Measurements from ENCODE around the gene MAML2. TPM values are rescaled to one million over a fixed set of nuclear protein-coding genes. Genes with fewer than 3 reads are reported as not detected.

The MAML2 gene
- total RNA-seq, 1 experiment from 2014 or later: 0.11 TPM

GRCh38 chr11:96228910-96229309, 114.1 kb downstream of the MAML2 start:
- Histone ChIP-seq H2AFZ (ENCODE audit: low read length) (no peak overlapping the region), H3K4me2 (ENCODE audit: low read depth, low read length, poor library complexity, severe bottlenecking) (no peak overlapping the region), H3K9me3 (ENCODE audit: low read length) (no peaks in the 10 kb centered on the region), H3K27me3 (ENCODE audit: low read length) (no peaks in the 10 kb centered on the region), H3K27ac (ENCODE audit: low read length) (no peak overlapping the region), H4K20me1 (ENCODE audit: insufficient read depth, low read depth, low read length) (no peaks in the 10 kb centered on the region), H3K4me3 (ENCODE audit: low read length) (no peak overlapping the region), H3K9ac (ENCODE audit: low read length) (no peak overlapping the region), H3K4me1 (ENCODE audit: low read length) (no peaks in the 10 kb centered on the region), H3K9me2 (replicated peaks; ENCODE audit: insufficient read depth, low read length) (no peaks in the 10 kb centered on the region), H3K79me2 (ENCODE audit: low read length) (no peaks in the 10 kb centered on the region), H3K36me3 (ENCODE audit: insufficient read depth, low read length) (no peaks in the 10 kb centered on the region)
- no peak for DNase-seq

GRCh38 chr11:96228473-96228891, 114.5 kb downstream of the MAML2 start:
- Histone ChIP-seq H3K36me3 (ENCODE audit: insufficient read depth, low read length) (no peaks in the 10 kb centered on the region), H4K20me1 (ENCODE audit: insufficient read depth, low read depth, low read length) (no peaks in the 10 kb centered on the region), H3K4me1 (ENCODE audit: low read length) (no peaks in the 10 kb centered on the region), H3K27ac (ENCODE audit: low read length) (no peak overlapping the region), H3K27me3 (ENCODE audit: low read length) (no peaks in the 10 kb centered on the region), H3K4me2 (ENCODE audit: low read depth, low read length, poor library complexity, severe bottlenecking) (no peak overlapping the region), H3K9ac (ENCODE audit: low read length) (no peak overlapping the region), H2AFZ (ENCODE audit: low read length) (no peak overlapping the region), H3K79me2 (ENCODE audit: low read length) (no peaks in the 10 kb centered on the region), H3K9me3 (ENCODE audit: low read length) (no peaks in the 10 kb centered on the region), H3K9me2 (replicated peaks; ENCODE audit: insufficient read depth, low read length) (no peaks in the 10 kb centered on the region), H3K4me3 (ENCODE audit: low read length) (no peak overlapping the region)
- DNase-seq: no peak

GRCh38 chr11:96227244-96227643, 115.8 kb downstream of the MAML2 start:
- H3K79me2 ChIP-seq (ENCODE audit: low read length): no peaks in the 10 kb centered on the region
- H3K4me3 ChIP-seq (ENCODE audit: low read length): no peak overlapping the region
- H3K9ac ChIP-seq (ENCODE audit: low read length): no peak overlapping the region
- no peak for DNase-seq
- no peaks in the 10 kb centered on the region for H3K36me3 ChIP-seq (ENCODE audit: insufficient read depth, low read length)
- no peak overlapping the region for H2AFZ ChIP-seq (ENCODE audit: low read length)
- H3K27me3 ChIP-seq (ENCODE audit: low read length): no peaks in the 10 kb centered on the region
- H3K4me2 ChIP-seq (ENCODE audit: low read depth, low read length, poor library complexity, severe bottlenecking): no peak overlapping the region
- no peaks in the 10 kb centered on the region for H3K9me3 ChIP-seq (ENCODE audit: low read length)
- no peak overlapping the region for H3K27ac ChIP-seq (ENCODE audit: low read length)
- no peaks in the 10 kb centered on the region for H4K20me1 ChIP-seq (ENCODE audit: insufficient read depth, low read depth, low read length)
- H3K9me2 ChIP-seq (replicated peaks; ENCODE audit: insufficient read depth, low read length): no peaks in the 10 kb centered on the region
- no peaks in the 10 kb centered on the region for H3K4me1 ChIP-seq (ENCODE audit: low read length)

- H3K9me3 ChIP-seq (ENCODE audit: low read length): no peaks in the 10 kb centered on the region
- H3K27me3 ChIP-seq (ENCODE audit: low read length): no peaks in the 10 kb centered on the region
- H3K27ac ChIP-seq (ENCODE audit: low read length): no peak overlapping the region
- H3K4me1 ChIP-seq (ENCODE audit: low read length): no peaks in the 10 kb centered on the region
- H4K20me1 ChIP-seq (ENCODE audit: insufficient read depth, low read depth, low read length): no peaks in the 10 kb centered on the region
- H3K79me2 ChIP-seq (ENCODE audit: low read length): no peaks in the 10 kb centered on the region
- no peaks in the 10 kb centered on the region for H3K9me2 ChIP-seq (replicated peaks; ENCODE audit: insufficient read depth, low read length)
- H2AFZ ChIP-seq (ENCODE audit: low read length): no peak overlapping the region
- H3K4me3 ChIP-seq (ENCODE audit: low read length): no peak overlapping the region
- no peak for DNase-seq
- H3K9ac ChIP-seq (ENCODE audit: low read length): no peak overlapping the region
- no peak overlapping the region for H3K4me2 ChIP-seq (ENCODE audit: low read depth, low read length, poor library complexity, severe bottlenecking)
- H3K36me3 ChIP-seq (ENCODE audit: insufficient read depth, low read length): no peaks in the 10 kb centered on the region
Observed at GRCh38 chr11:96223083-96223482, 119.9 kb downstream of the MAML2 start.

- H3K4me3 ChIP-seq (ENCODE audit: low read length): no peak overlapping the region
- DNase-seq: no peak
- no peaks in the 10 kb centered on the region for H3K36me3 ChIP-seq (ENCODE audit: insufficient read depth, low read length)
- H3K79me2 ChIP-seq (ENCODE audit: low read length): no peaks in the 10 kb centered on the region
- no peaks in the 10 kb centered on the region for H3K9me2 ChIP-seq (replicated peaks; ENCODE audit: insufficient read depth, low read length)
- H2AFZ ChIP-seq (ENCODE audit: low read length): no peak overlapping the region
- H3K27ac ChIP-seq (ENCODE audit: low read length): no peak overlapping the region
- no peaks in the 10 kb centered on the region for H3K27me3 ChIP-seq (ENCODE audit: low read length)
- no peak overlapping the region for H3K9ac ChIP-seq (ENCODE audit: low read length)
- H3K4me1 ChIP-seq (ENCODE audit: low read length): no peaks in the 10 kb centered on the region
- no peak overlapping the region for H3K4me2 ChIP-seq (ENCODE audit: low read depth, low read length, poor library complexity, severe bottlenecking)
- no peaks in the 10 kb centered on the region for H3K9me3 ChIP-seq (ENCODE audit: low read length)
- H4K20me1 ChIP-seq (ENCODE audit: insufficient read depth, low read depth, low read length): no peaks in the 10 kb centered on the region
Observed at GRCh38 chr11:96222102-96222501, 120.9 kb downstream of the MAML2 start.

GRCh38 chr11:96221244-96222070, 121.5 kb downstream of the MAML2 start:
- H3K27me3 ChIP-seq (ENCODE audit: low read length): no peaks in the 10 kb centered on the region
- H3K4me3 ChIP-seq (ENCODE audit: low read length): no peak overlapping the region
- no peaks in the 10 kb centered on the region for H3K9me2 ChIP-seq (replicated peaks; ENCODE audit: insufficient read depth, low read length)
- H2AFZ ChIP-seq (ENCODE audit: low read length): no peak overlapping the region
- H3K4me2 ChIP-seq (ENCODE audit: low read depth, low read length, poor library complexity, severe bottlenecking): no peak overlapping the region
- no peaks in the 10 kb centered on the region for H3K79me2 ChIP-seq (ENCODE audit: low read length)
- no peak overlapping the region for H3K27ac ChIP-seq (ENCODE audit: low read length)
- H3K36me3 ChIP-seq (ENCODE audit: insufficient read depth, low read length): no peaks in the 10 kb centered on the region
- DNase-seq: no peak
- H3K9ac ChIP-seq (ENCODE audit: low read length): no peak overlapping the region
- no peaks in the 10 kb centered on the region for H4K20me1 ChIP-seq (ENCODE audit: insufficient read depth, low read depth, low read length)
- no peaks in the 10 kb centered on the region for H3K9me3 ChIP-seq (ENCODE audit: low read length)
- H3K4me1 ChIP-seq (ENCODE audit: low read length): peaks cover under 1% of the 10 kb centered on the region; the same call in 1 of the 2 replicates

- Histone ChIP-seq H3K9me3 (ENCODE audit: low read length) (no peaks in the 10 kb centered on the region), H3K9me2 (replicated peaks; ENCODE audit: insufficient read depth, low read length) (no peaks in the 10 kb centered on the region), H3K4me3 (ENCODE audit: low read length) (no peak overlapping the region), H3K27ac (ENCODE audit: low read length) (no peak overlapping the region), H3K27me3 (ENCODE audit: low read length) (no peaks in the 10 kb centered on the region), H3K9ac (ENCODE audit: low read length) (no peak overlapping the region), H3K36me3 (ENCODE audit: insufficient read depth, low read length) (no peaks in the 10 kb centered on the region), H3K79me2 (ENCODE audit: low read length) (no peaks in the 10 kb centered on the region), H4K20me1 (ENCODE audit: insufficient read depth, low read depth, low read length) (no peaks in the 10 kb centered on the region), H3K4me2 (ENCODE audit: low read depth, low read length, poor library complexity, severe bottlenecking) (no peak overlapping the region), H3K4me1 (ENCODE audit: low read length) (peaks cover 14% of the 10 kb centered on the region), H2AFZ (ENCODE audit: low read length) (no peak overlapping the region)
- no peak for DNase-seq
Observed at GRCh38 chr11:96219981-96220623, 122.9 kb downstream of the MAML2 start.

GRCh38 chr11:96218901-96219300, 124.1 kb downstream of the MAML2 start:
- Histone ChIP-seq H4K20me1 (ENCODE audit: insufficient read depth, low read depth, low read length) (no peaks in the 10 kb centered on the region), H3K4me3 (ENCODE audit: low read length) (no peak overlapping the region), H3K9me3 (ENCODE audit: low read length) (no peaks in the 10 kb centered on the region), H3K36me3 (ENCODE audit: insufficient read depth, low read length) (no peaks in the 10 kb centered on the region), H3K9me2 (replicated peaks; ENCODE audit: insufficient read depth, low read length) (no peaks in the 10 kb centered on the region), H3K4me1 (ENCODE audit: low read length) (peaks cover 18% of the 10 kb centered on the region), H3K27ac (ENCODE audit: low read length) (no peak overlapping the region), H3K27me3 (ENCODE audit: low read length) (no peaks in the 10 kb centered on the region), H3K4me2 (ENCODE audit: low read depth, low read length, poor library complexity, severe bottlenecking) (no peak overlapping the region), H3K79me2 (ENCODE audit: low read length) (no peaks in the 10 kb centered on the region), H3K9ac (ENCODE audit: low read length) (no peak overlapping the region), H2AFZ (ENCODE audit: low read length) (no peak overlapping the region)
- DNase-seq: no peak

Data from Karpas-422 (cell line).